ENCODE measurements around the gene AFAP1L1. TPM values are rescaled to one million over a fixed set of nuclear protein-coding genes. Genes with fewer than 3 reads are reported as not detected.

Gene AFAP1L1
- total and polyA plus RNA-seq, 10 of the 15 experiments (the other 5 are each of a cell fraction or from before 2014, with no cell fraction given) = 0.11 TPM; not detected in 9

DNA sequence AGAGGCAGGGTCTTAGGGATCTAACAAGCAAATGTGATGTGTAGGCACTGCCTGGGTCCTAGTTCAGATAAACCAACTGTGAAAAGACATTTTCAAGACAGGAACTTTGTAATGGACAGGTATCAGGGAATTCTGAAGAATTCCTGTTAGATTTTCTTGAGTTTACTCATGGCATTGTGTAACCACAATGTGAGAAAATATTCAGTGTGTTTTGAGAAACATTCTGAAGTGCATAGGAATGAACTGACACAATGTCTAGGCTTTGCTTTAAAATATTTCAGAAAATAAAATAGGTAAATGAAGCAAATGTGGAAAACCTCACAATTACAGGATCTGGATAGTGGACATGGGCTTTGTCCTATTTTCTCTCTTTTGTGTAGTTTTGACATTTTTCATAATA, 15.2 kb upstream of the AFAP1L1 start:
- Histone ChIP-seq H3K4me3 (no peak overlapping the region), H3K27me3 (replicated peaks in 1 of 2; ENCODE audit: control insufficient read depth in 2 of 2, insufficient read depth in 2 of 2, low read length in 1 of 2) (no peaks in the 10 kb centered on the region; a peak in 1 of 4 replicates), H3K36me3 (ENCODE audit: control insufficient read depth in 2 of 2, insufficient read depth in 2 of 2, low read length in 1 of 2) (no peaks in the 10 kb centered on the region), H3K27ac (ENCODE audit: control insufficient read depth, insufficient read depth) (no peak overlapping the region), H3K79me2 (ENCODE audit: control insufficient read depth, insufficient read depth, low read length) (no peaks in the 10 kb centered on the region), H3K4me1 (ENCODE audit: control insufficient read depth, insufficient read depth, low read length) (no peaks in the 10 kb centered on the region), H2AFZ (ENCODE audit: control insufficient read depth, low read depth, low read length) (no peak overlapping the region), H3K9me3 (replicated peaks; ENCODE audit: control insufficient read depth, insufficient read depth, low read length) (no peaks in the 10 kb centered on the region), H4K20me1 (ENCODE audit: control insufficient read depth, insufficient read depth) (no peaks in the 10 kb centered on the region), H3K9ac (ENCODE audit: control insufficient read depth, insufficient read depth, low read length) (no peak overlapping the region), H3K4me2 (ENCODE audit: control insufficient read depth, insufficient read depth) (no peak overlapping the region)
- in situ Hi-C loops (cut with MboI) = no loop called here
- RAD21 ChIA-PET (ENCODE audit: unreplicated experiment) = no interaction called here
- DNase-seq (ENCODE audit: low read depth, low spot score) (no peak), FAIRE-seq (no peak), ATAC-seq (no peak)
- POLR2A ChIA-PET = no interaction called here
- CTCF ChIA-PET = no interaction called here
- SMC1A ChIA-PET (ENCODE audit: uncharacterized antibody, unreplicated experiment) = interaction anchor here (1.0 kb wide), 1 partner anchor 10 kb away, joined by 3 read pairs; no protein-coding TSS in a partner anchor
- no TSS peak for BruUV-seq (replicated peaks)
- intact Hi-C loops (cut with micrococcal nuclease; ENCODE audit: unreplicated experiment) = no loop called here
- no peak for TF ChIP-seq TAF1 (IDR thresholded peaks at IDR 0.05; ENCODE audit: borderline replicate concordance, low read depth, low read length)
- TF ChIP-seq TBL1XR1 (IDR thresholded peaks at IDR 0.05; ENCODE audit: low read depth, low read length) = no peak
- no peak for TF ChIP-seq CREB1 (IDR thresholded peaks at IDR 0.05; ENCODE audit: low read depth)
- TF ChIP-seq, protein P1, sequence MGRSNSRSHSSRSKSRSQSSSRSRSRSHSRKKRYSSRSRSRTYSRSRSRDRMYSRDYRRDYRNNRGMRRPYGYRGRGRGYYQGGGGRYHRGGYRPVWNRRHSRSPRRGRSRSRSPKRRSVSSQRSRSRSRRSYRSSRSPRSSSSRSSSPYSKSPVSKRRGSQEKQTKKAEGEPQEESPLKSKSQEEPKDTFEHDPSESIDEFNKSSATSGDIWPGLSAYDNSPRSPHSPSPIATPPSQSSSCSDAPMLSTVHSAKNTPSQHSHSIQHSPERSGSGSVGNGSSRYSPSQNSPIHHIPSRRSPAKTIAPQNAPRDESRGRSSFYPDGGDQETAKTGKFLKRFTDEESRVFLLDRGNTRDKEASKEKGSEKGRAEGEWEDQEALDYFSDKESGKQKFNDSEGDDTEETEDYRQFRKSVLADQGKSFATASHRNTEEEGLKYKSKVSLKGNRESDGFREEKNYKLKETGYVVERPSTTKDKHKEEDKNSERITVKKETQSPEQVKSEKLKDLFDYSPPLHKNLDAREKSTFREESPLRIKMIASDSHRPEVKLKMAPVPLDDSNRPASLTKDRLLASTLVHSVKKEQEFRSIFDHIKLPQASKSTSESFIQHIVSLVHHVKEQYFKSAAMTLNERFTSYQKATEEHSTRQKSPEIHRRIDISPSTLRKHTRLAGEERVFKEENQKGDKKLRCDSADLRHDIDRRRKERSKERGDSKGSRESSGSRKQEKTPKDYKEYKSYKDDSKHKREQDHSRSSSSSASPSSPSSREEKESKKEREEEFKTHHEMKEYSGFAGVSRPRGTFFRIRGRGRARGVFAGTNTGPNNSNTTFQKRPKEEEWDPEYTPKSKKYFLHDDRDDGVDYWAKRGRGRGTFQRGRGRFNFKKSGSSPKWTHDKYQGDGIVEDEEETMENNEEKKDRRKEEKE (IDR thresholded peaks at IDR 0.05) = no peak
- TF ChIP-seq, protein P2, sequence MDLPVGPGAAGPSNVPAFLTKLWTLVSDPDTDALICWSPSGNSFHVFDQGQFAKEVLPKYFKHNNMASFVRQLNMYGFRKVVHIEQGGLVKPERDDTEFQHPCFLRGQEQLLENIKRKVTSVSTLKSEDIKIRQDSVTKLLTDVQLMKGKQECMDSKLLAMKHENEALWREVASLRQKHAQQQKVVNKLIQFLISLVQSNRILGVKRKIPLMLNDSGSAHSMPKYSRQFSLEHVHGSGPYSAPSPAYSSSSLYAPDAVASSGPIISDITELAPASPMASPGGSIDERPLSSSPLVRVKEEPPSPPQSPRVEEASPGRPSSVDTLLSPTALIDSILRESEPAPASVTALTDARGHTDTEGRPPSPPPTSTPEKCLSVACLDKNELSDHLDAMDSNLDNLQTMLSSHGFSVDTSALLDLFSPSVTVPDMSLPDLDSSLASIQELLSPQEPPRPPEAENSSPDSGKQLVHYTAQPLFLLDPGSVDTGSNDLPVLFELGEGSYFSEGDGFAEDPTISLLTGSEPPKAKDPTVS (IDR thresholded peaks at IDR 0.05; ENCODE audit: low read depth, low read length) = no peak
- no peak for TF ChIP-seq KDM1A (IDR thresholded peaks at IDR 0.05; ENCODE audit: borderline replicate concordance)
- no peak for TF ChIP-seq ZNF687 (IDR thresholded peaks at IDR 0.05)
- no peak for TF ChIP-seq SREBF2 (IDR thresholded peaks at IDR 0.05; ENCODE audit: low read length)
- no peak for TF ChIP-seq E2F8 (IDR thresholded peaks at IDR 0.05; ENCODE audit: low read depth, partially characterized antibody)

Measured in GM12878 (cell line).